ENCODE results near the gene STX12.

Gene STX12

GRCh38 chr1:27772932-27773825, at the start of gene STX12:
TSS of gene STX12 (plus strand) at chr1:27773219. CDS start at chr1:27773308, 89 bp downstream.
- DNase-seq: peak; percentile 94 to 99
- TF ChIP-seq GATA1 (IDR thresholded peaks at IDR 0.05; ENCODE audit: low read depth, low read length) (no peak), POLR2A (IDR thresholded peaks at IDR 0.05; ENCODE audit: low read length) (peak; percentile 69)

GRCh38 chr1:27724961-27725373, 48.1 kb upstream of the STX12 start:
- DNase-seq: peak in 1 of 2 experiments; percentile 34
- TF ChIP-seq GATA1 (IDR thresholded peaks at IDR 0.05; ENCODE audit: low read depth, low read length) (no peak), POLR2A (IDR thresholded peaks at IDR 0.05; ENCODE audit: low read length) (no peak)

GRCh38 chr1:27725374-27726172, 47.4 kb upstream of the STX12 start, which contains the start of gene FAM76A:
TSS of gene FAM76A (plus strand) at chr1:27725961. CDS start at chr1:27726081, 120 bp downstream.
- peak; percentile 100 for DNase-seq
- no peak for TF ChIP-seq GATA1 (IDR thresholded peaks at IDR 0.05; ENCODE audit: low read depth, low read length)
- peak; percentile 66 for TF ChIP-seq POLR2A (IDR thresholded peaks at IDR 0.05; ENCODE audit: low read length)

- DNase-seq: peak in 1 of 2 experiments; percentile 52
- TF ChIP-seq GATA1 (IDR thresholded peaks at IDR 0.05; ENCODE audit: low read depth, low read length): no peak
- TF ChIP-seq POLR2A (IDR thresholded peaks at IDR 0.05; ENCODE audit: low read length): peak; percentile 45
Observed at GRCh38 chr1:27726173-27727044, 46.6 kb upstream of the STX12 start.

GRCh38 chr1:27727126-27727525, 45.9 kb upstream of the STX12 start:
- DNase-seq: peak in 1 of 2 experiments; percentile 41
- no peak for TF ChIP-seq GATA1 (IDR thresholded peaks at IDR 0.05; ENCODE audit: low read depth, low read length)
- no peak for TF ChIP-seq POLR2A (IDR thresholded peaks at IDR 0.05; ENCODE audit: low read length)

GRCh38 chr1:27736252-27736651, 36.8 kb upstream of the STX12 start:
- TF ChIP-seq POLR2A (IDR thresholded peaks at IDR 0.05; ENCODE audit: low read length) (no peak), GATA1 (IDR thresholded peaks at IDR 0.05; ENCODE audit: low read depth, low read length) (no peak)
- DNase-seq: no peak

GRCh38 chr1:27741121-27741520, 31.9 kb upstream of the STX12 start:
- TF ChIP-seq POLR2A (IDR thresholded peaks at IDR 0.05; ENCODE audit: low read length) (no peak), GATA1 (IDR thresholded peaks at IDR 0.05; ENCODE audit: low read depth, low read length) (no peak)
- DNase-seq: no peak

GRCh38 chr1:27744556-27744955, 28.5 kb upstream of the STX12 start:
- no peak for TF ChIP-seq GATA1 (IDR thresholded peaks at IDR 0.05; ENCODE audit: low read depth, low read length)
- no peak for DNase-seq

- no peak for DNase-seq
- TF ChIP-seq GATA1 (IDR thresholded peaks at IDR 0.05; ENCODE audit: low read depth, low read length) (no peak), POLR2A (IDR thresholded peaks at IDR 0.05; ENCODE audit: low read length) (no peak)
Observed at GRCh38 chr1:27745466-27745865, 27.6 kb upstream of the STX12 start.

GRCh38 chr1:27752360-27752759, 20.7 kb upstream of the STX12 start:
- DNase-seq: no peak
- TF ChIP-seq GATA1 (IDR thresholded peaks at IDR 0.05; ENCODE audit: low read depth, low read length): no peak
- no peak for TF ChIP-seq POLR2A (IDR thresholded peaks at IDR 0.05; ENCODE audit: low read length)

GRCh38 chr1:27755286-27755685, 17.7 kb upstream of the STX12 start:
- no peak for DNase-seq
- TF ChIP-seq GATA1 (IDR thresholded peaks at IDR 0.05; ENCODE audit: low read depth, low read length) (no peak), POLR2A (IDR thresholded peaks at IDR 0.05; ENCODE audit: low read length) (no peak)

GRCh38 chr1:27755865-27756264, 17.2 kb upstream of the STX12 start:
- no peak for TF ChIP-seq POLR2A (IDR thresholded peaks at IDR 0.05; ENCODE audit: low read length)
- TF ChIP-seq GATA1 (IDR thresholded peaks at IDR 0.05; ENCODE audit: low read depth, low read length): no peak
- no peak for DNase-seq

- DNase-seq: no peak
- no peak for TF ChIP-seq POLR2A (IDR thresholded peaks at IDR 0.05; ENCODE audit: low read length)
- TF ChIP-seq GATA1 (IDR thresholded peaks at IDR 0.05; ENCODE audit: low read depth, low read length): no peak
Observed at GRCh38 chr1:27759236-27759635, 13.8 kb upstream of the STX12 start.
